GM23248 (cell line): Measurements from ENCODE around the gene NYAP1.

ENCODE experiments used
- EZH2 ChIP-seq: fragments of 200-600 bp; sonication (generic); IDR thresholded peaks from 2 replicates; pipeline ENCODE4 v1.6.1; 2018; ENCODE audit warnings: antibody characterized with exemption, mild to moderate bottlenecking; ENCODE audit not compliant: insufficient read depth, poor library complexity, severe bottlenecking
- EZH2phosphoT487 ChIP-seq: fragments of 200-600 bp; sonication (generic); IDR thresholded peaks from 2 replicates; pipeline ENCODE4 v1.6.1; 2018; ENCODE audit warnings: antibody characterized with exemption, moderate library complexity, mild to moderate bottlenecking, low read depth; ENCODE audit not compliant: insufficient read depth

DNA sequence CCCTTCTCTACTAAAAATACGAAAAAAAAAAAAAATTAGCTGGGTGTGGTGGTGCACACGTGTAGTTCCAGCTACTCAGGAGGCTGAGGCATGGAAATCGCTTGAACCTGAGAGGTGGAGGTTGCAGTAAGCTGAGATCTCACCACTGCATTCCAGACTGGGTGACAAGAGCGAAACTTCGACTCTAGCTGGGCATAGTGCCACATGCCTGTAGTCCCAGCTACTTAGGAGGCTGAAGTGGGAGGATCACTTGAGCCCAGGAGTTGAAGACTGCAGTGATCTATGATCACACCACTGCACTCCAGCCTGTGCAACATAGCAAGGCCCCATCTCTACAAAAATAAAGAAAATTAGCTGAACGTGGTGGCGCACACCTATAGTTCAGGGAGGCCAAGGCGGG is 18.4 kb upstream of the NYAP1 start:
- TF ChIP-seq EZH2 (no peak), EZH2phosphoT487 (no peak)
